Immature natural killer cell (primary cell): ENCODE data around the gene H2BW2. TPM values are rescaled to one million over a fixed set of nuclear protein-coding genes. Genes with fewer than 3 reads are reported as not detected.
"Not testable (repeated sequence)": the region's sequence is repeated elsewhere in the genome, so short reads cannot be mapped to it uniquely, and the experiment has no call there.

Experiments
- DNase-seq, 3 donors: peaks; one replicate each; pipeline ENCODE4 v3.0.0; 2022; ENCODE audit warnings: mixed read lengths in 1 of 3
- H3K27ac Mint-ChIP-seq, 6 donors: one replicate each; pipeline ENCODE4 v1.8.0; 2020; ENCODE audit warnings: mixed read lengths in 6 of 6, mild to moderate bottlenecking in 5 of 6, inconsistent platforms in 4 of 6, moderate library complexity in 3 of 6
- H3K27me3 Mint-ChIP-seq, 3 donors: one replicate each; pipeline ENCODE4 v1.8.0; 2020 to 2021; ENCODE audit warnings: low read depth in 3 of 3, mild to moderate bottlenecking in 3 of 3, mixed read lengths in 3 of 3, moderate library complexity in 3 of 3, inconsistent platforms in 1 of 3
- H3K36me3 Mint-ChIP-seq, 3 donors: one replicate each; pipeline ENCODE4 v1.8.0; 2020; ENCODE audit warnings: mixed read lengths in 3 of 3, inconsistent platforms in 2 of 3, mild to moderate bottlenecking in 2 of 3
- H3K4me1 Mint-ChIP-seq, 2 donors: one replicate each; pipeline ENCODE4 v1.8.0; 2020; ENCODE audit warnings: inconsistent platforms in 2 of 2, mild to moderate bottlenecking in 2 of 2, mixed read lengths in 2 of 2, moderate library complexity in 1 of 2
- H3K4me3 Mint-ChIP-seq, 5 donors: one replicate each; pipeline ENCODE4 v1.8.0; 2020; ENCODE audit warnings: mild to moderate bottlenecking in 5 of 5, mixed read lengths in 5 of 5, inconsistent platforms in 3 of 5, moderate library complexity in 3 of 5
- H3K9me3 Mint-ChIP-seq, 6 donors: one replicate each; pipeline ENCODE4 v1.8.0; 2020; ENCODE audit warnings: mild to moderate bottlenecking in 6 of 6, mixed read lengths in 6 of 6, inconsistent platforms in 4 of 6, moderate library complexity in 3 of 6
- polyA plus RNA-seq, 3 donors: library from polyadenylated mRNA; unstranded; fragments of 300-500 nt; fragmentation: Illumina TruSeq; gene quantifications; one replicate each; pipeline ENCODE4 v1.2.3, GENCODE V29; 2021

Gene H2BW2
- polyA plus RNA-seq = not detected

GRCh38 chrX:104039689-104040505, at the start of gene H2BW2:
Gene H2BW2 (plus strand): TSS chrX:104039956. CDS start chrX:104039995, 39 bp downstream.
- no peak for DNase-seq
- no peaks in the 10 kb centered on the region for H3K36me3 Mint-ChIP-seq
- H3K27me3 Mint-ChIP-seq = peaks cover 0 to 8% (median 5%) of the 10 kb centered on the region in 3 donors
- H3K4me1 Mint-ChIP-seq = no peaks in the 10 kb centered on the region
- H3K4me3 Mint-ChIP-seq = no peak within 1 kb of the TSS
- H3K27ac Mint-ChIP-seq = no peak within 1 kb of the TSS
- peaks cover 0 to 1% (median 0%) of the 10 kb centered on the region in 6 donors for H3K9me3 Mint-ChIP-seq

GRCh38 chrX:103999234-103999633, 40.5 kb upstream of the H2BW2 start:
- Mint-ChIP-seq H3K4me3 (no peak overlapping the region), H3K4me1 (no peaks in the 10 kb centered on the region), H3K36me3 (no peaks in the 10 kb centered on the region), H3K27me3 (peaks cover 0 to 17% (median 6%) of the 10 kb centered on the region in 3 donors), H3K9me3 (peaks cover 0 to 3% (median 0%) of the 10 kb centered on the region in 6 donors), H3K27ac (no peak overlapping the region)
- no peak for DNase-seq

- no peak overlapping the region for H3K27ac Mint-ChIP-seq
- peaks cover under 1 to 6% (median 3%) of the 10 kb centered on the region in 3 donors for H3K27me3 Mint-ChIP-seq
- DNase-seq = no peak
- no peaks in the 10 kb centered on the region for H3K4me1 Mint-ChIP-seq
- H3K9me3 Mint-ChIP-seq = no peaks in the 10 kb centered on the region
- H3K36me3 Mint-ChIP-seq = no peaks in the 10 kb centered on the region
- no peak overlapping the region for H3K4me3 Mint-ChIP-seq
These were observed 30.9 kb upstream of the H2BW2 start for GRCh38 chrX:104008831-104009230.

- Mint-ChIP-seq H3K4me3 (no peak overlapping the region), H3K36me3 (no peaks in the 10 kb centered on the region), H3K9me3 (no peaks in the 10 kb centered on the region), H3K4me1 (no peaks in the 10 kb centered on the region), H3K27me3 (peaks cover 0 to 2% (median 0%) of the 10 kb centered on the region in 3 donors), H3K27ac (no peak overlapping the region)
- no peak for DNase-seq
These were observed 26.6 kb upstream of the H2BW2 start for GRCh38 chrX:104013158-104013557.

- Mint-ChIP-seq H3K36me3 (no peaks in the 10 kb centered on the region), H3K27ac (no peak within 1 kb of the TSS), H3K4me1 (no peaks in the 10 kb centered on the region), H3K4me3 (no peak within 1 kb of the TSS), H3K9me3 (no peaks in the 10 kb centered on the region), H3K27me3 (peaks cover 0 to 1% (median 0%) of the 10 kb centered on the region in 3 donors)
- no peak for DNase-seq
These were observed 26.1 kb upstream of the H2BW2 start, which contains the start of gene H2BW1 for GRCh38 chrX:104013606-104014005. Gene H2BW1 (minus strand): TSS chrX:104013708. CDS start chrX:104013576, 132 bp downstream.

- not testable (repeated sequence) for H3K27me3 Mint-ChIP-seq, H3K36me3 Mint-ChIP-seq, H3K27ac Mint-ChIP-seq, H3K9me3 Mint-ChIP-seq, DNase-seq, H3K4me1 Mint-ChIP-seq, H3K4me3 Mint-ChIP-seq
These were observed 24.2 kb upstream of the H2BW2 start for GRCh38 chrX:104015576-104015975.

- H3K4me3 Mint-ChIP-seq = no peak overlapping the region
- H3K36me3 Mint-ChIP-seq = no peaks in the 10 kb centered on the region
- no peaks in the 10 kb centered on the region for H3K9me3 Mint-ChIP-seq
- H3K4me1 Mint-ChIP-seq = no peaks in the 10 kb centered on the region
- no peak overlapping the region for H3K27ac Mint-ChIP-seq
- peaks cover 0 to 9% (median 0%) of the 10 kb centered on the region in 3 donors for H3K27me3 Mint-ChIP-seq
- DNase-seq = no peak
These were observed 21.6 kb upstream of the H2BW2 start for GRCh38 chrX:104018126-104018525.

GRCh38 chrX:104041003-104041402, 1.2 kb downstream of the H2BW2 start:
- peaks cover 0 to 7% (median 5%) of the 10 kb centered on the region in 3 donors for H3K27me3 Mint-ChIP-seq
- no peak for DNase-seq
- H3K4me1 Mint-ChIP-seq = no peaks in the 10 kb centered on the region
- no peak overlapping the region for H3K27ac Mint-ChIP-seq
- H3K4me3 Mint-ChIP-seq = no peak overlapping the region
- H3K9me3 Mint-ChIP-seq = peaks cover 0 to 1% (median 0%) of the 10 kb centered on the region in 6 donors
- H3K36me3 Mint-ChIP-seq = no peaks in the 10 kb centered on the region

GRCh38 chrX:104045642-104046041, 5.9 kb downstream of the H2BW2 start:
- H3K4me1 Mint-ChIP-seq = no peaks in the 10 kb centered on the region
- H3K9me3 Mint-ChIP-seq = no peaks in the 10 kb centered on the region
- no peak overlapping the region for H3K27ac Mint-ChIP-seq
- no peak for DNase-seq
- peaks cover 0 to 10% (median 2%) of the 10 kb centered on the region in 3 donors for H3K27me3 Mint-ChIP-seq
- no peak overlapping the region for H3K4me3 Mint-ChIP-seq
- no peaks in the 10 kb centered on the region for H3K36me3 Mint-ChIP-seq

- H3K4me1 Mint-ChIP-seq = no peaks in the 10 kb centered on the region
- no peaks in the 10 kb centered on the region for H3K9me3 Mint-ChIP-seq
- peaks cover 0 to 6% (median 0%) of the 10 kb centered on the region in 3 donors for H3K27me3 Mint-ChIP-seq
These were observed 7.4 kb downstream of the H2BW2 start for GRCh38 chrX:104047171-104047570.

GRCh38 chrX:104054956-104055355, 15.2 kb downstream of the H2BW2 start:
- not testable (repeated sequence) for H3K9me3 Mint-ChIP-seq, H3K27me3 Mint-ChIP-seq, H3K4me1 Mint-ChIP-seq, H3K27ac Mint-ChIP-seq, DNase-seq, H3K36me3 Mint-ChIP-seq, H3K4me3 Mint-ChIP-seq

More at GRCh38 chrX:104047171-104047570, 7.4 kb downstream of the H2BW2 start:
- Mint-ChIP-seq H3K4me3 (no peak overlapping the region), H3K36me3 (no peaks in the 10 kb centered on the region), H3K27ac (no peak overlapping the region)
- no peak for DNase-seq

- not testable (repeated sequence) for H3K27ac Mint-ChIP-seq, DNase-seq, H3K4me3 Mint-ChIP-seq, H3K27me3 Mint-ChIP-seq, H3K4me1 Mint-ChIP-seq, H3K36me3 Mint-ChIP-seq, H3K9me3 Mint-ChIP-seq
These were observed 22.9 kb downstream of the H2BW2 start for GRCh38 chrX:104062636-104063035.

GRCh38 chrX:104075778-104076445, 36.2 kb downstream of the H2BW2 start, which contains the start of gene TMSB15C:
Gene TMSB15C (minus strand): TSS chrX:104076236.
- H3K27me3 Mint-ChIP-seq, H3K36me3 Mint-ChIP-seq, H3K9me3 Mint-ChIP-seq, DNase-seq, H3K4me3 Mint-ChIP-seq, H3K4me1 Mint-ChIP-seq, H3K27ac Mint-ChIP-seq: not testable (repeated sequence)

GRCh38 chrX:104077854-104078253, 38.1 kb downstream of the H2BW2 start:
- H3K9me3 Mint-ChIP-seq, H3K27me3 Mint-ChIP-seq, H3K4me3 Mint-ChIP-seq, H3K27ac Mint-ChIP-seq, H3K36me3 Mint-ChIP-seq, DNase-seq, H3K4me1 Mint-ChIP-seq: not testable (repeated sequence)
